GM18520 (cell line): ENCODE data around the gene FRMD1.

Experiments used
- ATAC-seq: cut with Tn5 transposase; IDR thresholded peaks from one replicate; pipeline ENCODE4 v1.9.1; 2021; ENCODE audit not compliant: unreplicated experiment

The FRMD1 gene

GRCh38 chr6:168030218-168030746 is 48.7 kb downstream of the FRMD1 start:
- no peak for ATAC-seq

- ATAC-seq: no peak
Observed at GRCh38 chr6:168029459-168030217, 49.4 kb downstream of the FRMD1 start.

- no peak for ATAC-seq
Observed at GRCh38 chr6:168028181-168028580, 50.8 kb downstream of the FRMD1 start.

- no peak for ATAC-seq
Observed at GRCh38 chr6:168027521-168027920, 51.5 kb downstream of the FRMD1 start.

GRCh38 chr6:168026925-168027324 is 52.1 kb downstream of the FRMD1 start:
- no peak for ATAC-seq

- ATAC-seq: no peak
Observed at GRCh38 chr6:168025831-168026710, 52.9 kb downstream of the FRMD1 start.

- no peak for ATAC-seq
Observed at GRCh38 chr6:168024951-168025510, 54.0 kb downstream of the FRMD1 start.

GRCh38 chr6:168022488-168023321 is 56.3 kb downstream of the FRMD1 start:
- ATAC-seq: no peak

- ATAC-seq: no peak
Observed at GRCh38 chr6:168021581-168021980, 57.4 kb downstream of the FRMD1 start.

GRCh38 chr6:168020242-168020641 is 58.8 kb downstream of the FRMD1 start:
- ATAC-seq: no peak

GRCh38 chr6:168018664-168019063 is 60.3 kb downstream of the FRMD1 start:
- ATAC-seq: no peak

GRCh38 chr6:168017629-168018028 is 61.4 kb downstream of the FRMD1 start:
- ATAC-seq: no peak

GRCh38 chr6:168016721-168017525 is 62.1 kb downstream of the FRMD1 start:
- no peak for ATAC-seq

GRCh38 chr6:168016176-168016620 is 62.8 kb downstream of the FRMD1 start:
- ATAC-seq: no peak

- no peak for ATAC-seq
Observed at GRCh38 chr6:168015482-168016175, 63.4 kb downstream of the FRMD1 start.

- no peak for ATAC-seq
Observed at GRCh38 chr6:168015009-168015408, 64.0 kb downstream of the FRMD1 start.

GRCh38 chr6:168014428-168014827 is 64.6 kb downstream of the FRMD1 start:
- ATAC-seq: no peak

GRCh38 chr6:168013250-168013915 is 65.6 kb downstream of the FRMD1 start:
- no peak for ATAC-seq
